ENCODE data around the gene SRSF2. TPM values are rescaled to one million over a fixed set of nuclear protein-coding genes. Genes with fewer than 3 reads are reported as not detected.
"Not testable (repeated sequence)": the region's sequence is repeated elsewhere in the genome, so short reads cannot be mapped to it uniquely, and the experiment has no call there.

SRSF2 gene
- total RNA-seq, 4 donors from 2014 or later: 185 to 403 (median 242) TPM

DNA sequence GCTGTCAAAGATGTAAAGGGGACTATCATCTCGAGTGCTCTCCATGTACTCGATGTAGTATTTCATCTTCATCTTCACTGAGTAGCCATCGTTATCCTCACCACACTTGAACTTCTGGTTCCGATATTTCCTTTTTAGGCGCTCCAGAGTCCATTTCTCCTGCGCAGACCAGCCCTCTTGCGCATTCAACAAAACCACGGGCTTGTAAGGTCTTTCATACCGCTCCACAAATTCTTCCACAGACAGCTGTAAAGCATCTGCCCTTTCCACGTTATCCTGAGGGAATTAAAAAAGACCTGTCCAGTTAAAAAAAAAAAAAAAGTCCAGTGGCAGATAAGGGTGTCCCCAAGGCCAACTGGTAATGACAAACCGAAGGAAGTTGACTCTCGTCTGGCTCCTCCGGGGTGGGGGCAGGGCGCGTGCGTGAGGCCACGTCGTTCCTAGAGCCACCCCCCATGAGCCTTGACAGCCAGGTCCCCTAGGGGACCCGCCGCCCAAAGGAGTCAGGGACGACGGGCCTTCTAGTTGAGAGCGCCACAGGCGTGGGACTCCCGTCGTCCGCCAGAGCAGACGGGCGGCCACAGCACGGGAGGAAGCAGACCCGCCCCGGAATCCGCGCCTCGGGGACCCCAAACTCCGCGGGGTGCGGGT, 11.4 kb downstream of the SRSF2 start:
- peaks cover 0 to 44% (median 0%) of the 10 kb centered on the region in 3 donors for H3K36me3 ChIP-seq

GRCh38 chr17:76723812-76724211, 13.3 kb downstream of the SRSF2 start:
- TF ChIP-seq POLR2A (IDR thresholded peaks at IDR 0.05): no peak
- TF ChIP-seq CTCF (IDR thresholded peaks at IDR 0.05): no peak
- peaks cover 0 to 29% (median 4%) of the 10 kb centered on the region in 4 donors for H3K4me1 ChIP-seq
- no peak overlapping the region for H3K4me3 ChIP-seq
- DNase-seq: peak in 1 of 3 donors; percentile 8
- H3K9me3 ChIP-seq: no peaks in the 10 kb centered on the region
- H3K27ac ChIP-seq: no peak overlapping the region
- H3K36me3 ChIP-seq: peaks cover 0 to 63% (median 0%) of the 10 kb centered on the region in 3 donors
- H3K27me3 ChIP-seq: no peaks in the 10 kb centered on the region

More for the DNA sequence above, 11.4 kb downstream of the SRSF2 start:
- Histone ChIP-seq H3K4me3 (peak overlapping the region; percentile 86 to 98 (median 95)), H3K27ac (peak overlapping the region; percentile 98 to 100 (median 99)), H3K9me3 (no peaks in the 10 kb centered on the region), H3K4me1 (peaks cover 0 to 33% (median 5%) of the 10 kb centered on the region in 4 donors), H3K27me3 (no peaks in the 10 kb centered on the region)
- no peak for TF ChIP-seq CTCF (IDR thresholded peaks at IDR 0.05)
- peak; percentile 75 to 90 (median 83) for DNase-seq

GRCh38 chr17:76722977-76723376, 14.2 kb downstream of the SRSF2 start:
- DNase-seq, H3K4me3 ChIP-seq, H3K27me3 ChIP-seq, H3K9me3 ChIP-seq, H3K27ac ChIP-seq: not testable (repeated sequence)
- Histone ChIP-seq H3K4me1 (peaks cover 0 to 28% (median 4%) of the 10 kb centered on the region in 4 donors), H3K36me3 (peaks cover 0 to 71% (median 0%) of the 10 kb centered on the region in 3 donors)

DNA sequence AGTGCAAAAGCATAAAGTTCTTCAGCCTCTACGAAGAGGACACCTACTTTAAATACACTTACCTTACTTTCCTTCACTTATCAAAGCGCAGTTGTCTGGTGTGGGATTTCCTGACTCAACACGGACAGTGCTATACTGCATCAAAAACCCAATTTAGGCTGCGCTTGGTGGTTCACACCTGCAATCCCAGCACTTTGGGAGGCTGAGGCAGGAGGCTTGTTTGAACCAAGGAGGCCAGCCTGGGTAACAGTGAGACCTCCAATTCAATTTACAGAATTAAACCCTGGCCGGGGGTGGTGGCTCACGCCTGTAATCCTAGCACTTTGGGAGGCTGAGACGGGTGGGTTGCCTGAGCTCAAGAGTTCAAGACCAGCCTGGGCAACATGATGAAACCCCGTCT, 14.9 kb downstream of the SRSF2 start:
- DNase-seq: no peak
- no peak overlapping the region for H3K4me3 ChIP-seq
- peaks cover 0 to 78% (median 0%) of the 10 kb centered on the region in 3 donors for H3K36me3 ChIP-seq
- no peak overlapping the region for H3K27ac ChIP-seq
- H3K9me3 ChIP-seq: no peaks in the 10 kb centered on the region
- TF ChIP-seq POLR2A (IDR thresholded peaks at IDR 0.05): no peak
- no peak for TF ChIP-seq CTCF (IDR thresholded peaks at IDR 0.05)
- H3K27me3 ChIP-seq: no peaks in the 10 kb centered on the region
- peaks cover 0 to 21% (median 4%) of the 10 kb centered on the region in 4 donors for H3K4me1 ChIP-seq

DNA sequence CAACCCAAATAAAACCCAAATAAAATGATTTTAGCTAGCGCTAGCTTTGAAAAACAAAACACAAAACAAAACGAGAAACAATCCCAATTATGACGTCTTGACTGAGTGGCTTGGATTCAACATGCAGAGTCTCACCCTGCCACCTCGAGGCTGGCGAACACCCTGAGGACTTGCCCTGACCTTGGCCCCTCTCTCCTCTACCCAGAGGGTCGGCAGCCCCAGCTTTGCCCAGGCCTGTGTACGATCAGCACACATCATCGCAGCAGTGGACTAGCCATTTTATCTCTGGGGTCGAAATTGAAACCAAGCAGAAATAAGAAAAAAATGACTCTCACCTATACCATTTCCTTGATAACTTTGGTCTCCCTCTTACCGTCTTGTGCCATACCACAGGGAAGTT, 15.7 kb downstream of the SRSF2 start:
- Histone ChIP-seq H3K27ac (no peak overlapping the region), H3K9me3 (no peaks in the 10 kb centered on the region), H3K36me3 (peaks cover 0 to 86% (median 0%) of the 10 kb centered on the region in 3 donors), H3K27me3 (no peaks in the 10 kb centered on the region), H3K4me1 (peaks cover 0 to 27% (median 4%) of the 10 kb centered on the region in 4 donors), H3K4me3 (no peak overlapping the region)
- TF ChIP-seq POLR2A (IDR thresholded peaks at IDR 0.05) (no peak), CTCF (IDR thresholded peaks at IDR 0.05) (no peak)
- no peak for DNase-seq

DNA sequence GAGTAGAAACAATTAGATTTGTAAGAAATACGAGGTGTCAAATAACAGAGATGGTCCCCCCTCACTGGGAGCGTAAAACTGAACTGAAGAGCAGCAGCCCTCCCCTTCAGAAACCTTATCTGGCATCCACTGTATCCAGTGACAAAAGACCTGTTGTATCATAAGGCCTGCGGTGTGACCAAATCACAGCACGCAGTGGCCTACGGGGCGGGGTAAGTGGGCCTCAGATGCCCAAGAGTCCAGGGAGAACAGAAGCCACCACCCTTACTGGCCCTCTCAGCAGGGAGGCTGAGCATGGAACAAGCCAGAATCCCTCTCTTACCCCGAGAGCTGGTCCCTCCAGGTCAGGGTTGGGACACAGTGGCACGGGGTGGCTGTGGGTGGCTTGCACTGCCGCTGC, 16.2 kb downstream of the SRSF2 start:
- Histone ChIP-seq H3K27ac (no peak overlapping the region), H3K4me3 (no peak overlapping the region), H3K4me1 (peaks cover 0 to 32% (median 4%) of the 10 kb centered on the region in 4 donors), H3K27me3 (no peaks in the 10 kb centered on the region), H3K36me3 (peaks cover 0 to 92% (median 0%) of the 10 kb centered on the region in 3 donors), H3K9me3 (no peaks in the 10 kb centered on the region)
- no peak for TF ChIP-seq POLR2A (IDR thresholded peaks at IDR 0.05)
- TF ChIP-seq CTCF (IDR thresholded peaks at IDR 0.05): no peak
- DNase-seq: peak in 1 of 3 donors; percentile 41

Measured in Peyer's patch (tissue), 4 donors.